Renal cortical epithelial cell (primary cell): ENCODE results near the gene EXD3. TPM values are rescaled to one million over a fixed set of nuclear protein-coding genes. Genes with fewer than 3 reads are reported as not detected.
A peak's percentile ranks its signal among the peaks of the same experiment; 100 is the strongest.

ENCODE experiments used
- DNase-seq: peaks from one replicate; pipeline ENCODE4 v3.0.0-alpha.2; 2011; ENCODE audit warnings: low read depth
- total RNA-seq: library from RNA; depleted of rRNA; stranded (reverse); fragments of >200 nt; gene quantifications from 2 replicates; pipeline ENCODE4 v1.2.3, GENCODE V29; 2014

EXD3 gene
- total RNA-seq, 1 donor from 2014 or later, result 12.2 TPM

- peak; percentile 27 for DNase-seq
Observed at GRCh38 chr9:137294681-137295237, 128.2 kb downstream of the EXD3 start.

GRCh38 chr9:137294091-137294680 lies 128.8 kb downstream of the EXD3 start:
- peak; percentile 63 for DNase-seq

- DNase-seq, result peak; percentile 64
Observed at GRCh38 chr9:137293482-137294090, 129.4 kb downstream of the EXD3 start.

- DNase-seq, result no peak
Observed at GRCh38 chr9:137293094-137293481, 129.9 kb downstream of the EXD3 start.

GRCh38 chr9:137286975-137287383 lies 136.0 kb downstream of the EXD3 start:
- peak; percentile 65 for DNase-seq

- no peak for DNase-seq
Observed at GRCh38 chr9:137281345-137282116, 141.4 kb downstream of the EXD3 start.

- no peak for DNase-seq
Observed at GRCh38 chr9:137280474-137281344, 142.3 kb downstream of the EXD3 start.

GRCh38 chr9:137279741-137280473 lies 143.1 kb downstream of the EXD3 start:
- no peak for DNase-seq

- DNase-seq, result no peak
Observed at GRCh38 chr9:137278721-137279711, 143.9 kb downstream of the EXD3 start.

GRCh38 chr9:137278061-137278701 lies 144.8 kb downstream of the EXD3 start:
- DNase-seq, result no peak

- peak; percentile 82 for DNase-seq
Observed at GRCh38 chr9:137277329-137278041, 145.5 kb downstream of the EXD3 start, which contains the start of gene TOR4A. TOR4A (plus strand) TSS chr9:137277726; CDS start chr9:137278690, 964 bp downstream.

GRCh38 chr9:137276473-137277328 lies 146.3 kb downstream of the EXD3 start:
- DNase-seq, result peak; percentile 41

GRCh38 chr9:137275588-137276472 lies 147.1 kb downstream of the EXD3 start:
- no peak for DNase-seq

GRCh38 chr9:137275203-137275587 lies 147.8 kb downstream of the EXD3 start:
- DNase-seq, result no peak

- DNase-seq, result no peak
Observed at GRCh38 chr9:137273611-137274320, 149.2 kb downstream of the EXD3 start.

GRCh38 chr9:137273095-137273490 lies 149.9 kb downstream of the EXD3 start:
- no peak for DNase-seq
